Peyer's patch (tissue), 4 donors: ENCODE data around the gene BICC1. TPM values are rescaled to one million over a fixed set of nuclear protein-coding genes. Genes with fewer than 3 reads are reported as not detected.

Experiments used
- DNase-seq, 3 donors: peaks; one replicate each; pipeline ENCODE4 v3.0.0-alpha.2; 2017 to 2019
- H3K27ac ChIP-seq, 4 donors: fragments of 200-600 bp; sonication (generic); one replicate each; pipeline ENCODE4 v1.5.1; 2016 to 2019
- H3K27me3 ChIP-seq, 2 donors: fragments of 200-600 bp; sonication (generic); one replicate each; pipeline ENCODE4 v1.5.1; 2019
- H3K36me3 ChIP-seq, 3 donors: fragments of 200-600 bp; sonication (generic); one replicate each; pipeline ENCODE4 v1.5.1; 2016 to 2019
- H3K4me1 ChIP-seq, 4 donors: fragments of 200-600 bp; sonication (generic); one replicate each; pipeline ENCODE4 v1.5.1; 2016 to 2019
- H3K4me3 ChIP-seq, 4 donors: fragments of 200-600 bp; sonication (generic); 1 replicate in 3 of 4; 2 replicates in 1 of 4; pipeline ENCODE4 v1.5.1; 2016 to 2019; ENCODE audit warnings: mild to moderate bottlenecking in 1 of 4
- H3K9me3 ChIP-seq, 4 donors: fragments of 200-600 bp; sonication (generic); one replicate each; pipeline ENCODE4 v1.5.1; 2016 to 2019; ENCODE audit warnings: mild to moderate bottlenecking in 1 of 4
- CTCF ChIP-seq, 6 experiments: fragments of 450-650 bp in 4 of 6; fragments of 200-600 bp in 2 of 6; sonication (generic) in 1 of 6; IDR thresholded peaks; one replicate each; pipeline ENCODE4 v1.5.1; 2017 to 2019; ENCODE audit warnings: antibody characterized with exemption in 6 of 6, mild to moderate bottlenecking in 3 of 6, moderate library complexity in 1 of 6
- POLR2A ChIP-seq, 2 donors: fragments of 450-650 bp; IDR thresholded peaks; one replicate each; pipeline ENCODE4 v1.5.1; 2017; ENCODE audit warnings: antibody characterized with exemption in 2 of 2, mild to moderate bottlenecking in 2 of 2, moderate library complexity in 2 of 2
- total RNA-seq, 4 donors: library from RNA; depleted of rRNA; stranded (reverse); fragments of >200 nt; gene quantifications; one replicate each; pipeline ENCODE4 v1.1.0, GENCODE V29; 2016

Gene BICC1
- total RNA-seq, 4 donors from 2014 or later, result 1.1 to 19.0 (median 2.6) TPM

- no peak overlapping the region for H3K27ac ChIP-seq
- H3K27me3 ChIP-seq, result no peaks in the 10 kb centered on the region
- no peaks in the 10 kb centered on the region for H3K9me3 ChIP-seq
- H3K36me3 ChIP-seq, result no peaks in the 10 kb centered on the region
- TF ChIP-seq POLR2A (IDR thresholded peaks at IDR 0.05) (no peak), CTCF (IDR thresholded peaks at IDR 0.05) (no peak)
- no peaks in the 10 kb centered on the region for H3K4me1 ChIP-seq
- no peak overlapping the region for H3K4me3 ChIP-seq
- no peak for DNase-seq
These were observed 112.4 kb downstream of the BICC1 start for GRCh38 chr10:58625070-58625469.

- no peak for DNase-seq
- TF ChIP-seq POLR2A (IDR thresholded peaks at IDR 0.05) (no peak), CTCF (IDR thresholded peaks at IDR 0.05) (no peak)
- Histone ChIP-seq H3K27ac (no peak overlapping the region), H3K4me1 (no peaks in the 10 kb centered on the region), H3K9me3 (no peaks in the 10 kb centered on the region), H3K4me3 (no peak overlapping the region), H3K27me3 (no peaks in the 10 kb centered on the region), H3K36me3 (no peaks in the 10 kb centered on the region)
These were observed 114.7 kb downstream of the BICC1 start for GRCh38 chr10:58627392-58627791.

- H3K36me3 ChIP-seq, result no peaks in the 10 kb centered on the region
- no peak overlapping the region for H3K4me3 ChIP-seq
- TF ChIP-seq POLR2A (IDR thresholded peaks at IDR 0.05) (no peak), CTCF (IDR thresholded peaks at IDR 0.05) (no peak)
- H3K4me1 ChIP-seq, result no peaks in the 10 kb centered on the region
- no peaks in the 10 kb centered on the region for H3K27me3 ChIP-seq
- no peaks in the 10 kb centered on the region for H3K9me3 ChIP-seq
- H3K27ac ChIP-seq, result no peak overlapping the region
- no peak for DNase-seq
These were observed 119.0 kb downstream of the BICC1 start for GRCh38 chr10:58631715-58632114.

- no peak overlapping the region for H3K27ac ChIP-seq
- no peaks in the 10 kb centered on the region for H3K27me3 ChIP-seq
- no peak for DNase-seq
- H3K4me3 ChIP-seq, result no peak overlapping the region
- no peak for TF ChIP-seq CTCF (IDR thresholded peaks at IDR 0.05)
- no peaks in the 10 kb centered on the region for H3K9me3 ChIP-seq
- no peaks in the 10 kb centered on the region for H3K36me3 ChIP-seq
- no peaks in the 10 kb centered on the region for H3K4me1 ChIP-seq
These were observed 119.5 kb downstream of the BICC1 start for GRCh38 chr10:58632216-58632615.

GRCh38 chr10:58637352-58637751 lies 124.7 kb downstream of the BICC1 start:
- Histone ChIP-seq H3K4me1 (no peaks in the 10 kb centered on the region), H3K9me3 (no peaks in the 10 kb centered on the region), H3K36me3 (no peaks in the 10 kb centered on the region), H3K27me3 (no peaks in the 10 kb centered on the region), H3K27ac (no peak overlapping the region), H3K4me3 (no peak overlapping the region)
- no peak for TF ChIP-seq POLR2A (IDR thresholded peaks at IDR 0.05)
- no peak for TF ChIP-seq CTCF (IDR thresholded peaks at IDR 0.05)
- DNase-seq, result no peak

- Histone ChIP-seq H3K4me1 (no peaks in the 10 kb centered on the region), H3K4me3 (no peak overlapping the region), H3K9me3 (no peaks in the 10 kb centered on the region), H3K27ac (no peak overlapping the region), H3K27me3 (no peaks in the 10 kb centered on the region), H3K36me3 (no peaks in the 10 kb centered on the region)
- no peak for TF ChIP-seq CTCF (IDR thresholded peaks at IDR 0.05)
- no peak for TF ChIP-seq POLR2A (IDR thresholded peaks at IDR 0.05)
- DNase-seq, result no peak
These were observed 125.7 kb downstream of the BICC1 start for GRCh38 chr10:58638388-58638787.
